IPS-11a (cell line): ENCODE measurements around the gene LIMS4.
"Not testable (repeated sequence)": the region's sequence is repeated elsewhere in the genome, so short reads cannot be mapped to it uniquely, and the experiment has no call there.

Source experiments
- H3K4me3 ChIP-seq: one replicate; pipeline ENCODE4 v1.5.1; 2013; ENCODE audit warnings: low read depth, low read length, control low read depth

LIMS4 gene, protein sequence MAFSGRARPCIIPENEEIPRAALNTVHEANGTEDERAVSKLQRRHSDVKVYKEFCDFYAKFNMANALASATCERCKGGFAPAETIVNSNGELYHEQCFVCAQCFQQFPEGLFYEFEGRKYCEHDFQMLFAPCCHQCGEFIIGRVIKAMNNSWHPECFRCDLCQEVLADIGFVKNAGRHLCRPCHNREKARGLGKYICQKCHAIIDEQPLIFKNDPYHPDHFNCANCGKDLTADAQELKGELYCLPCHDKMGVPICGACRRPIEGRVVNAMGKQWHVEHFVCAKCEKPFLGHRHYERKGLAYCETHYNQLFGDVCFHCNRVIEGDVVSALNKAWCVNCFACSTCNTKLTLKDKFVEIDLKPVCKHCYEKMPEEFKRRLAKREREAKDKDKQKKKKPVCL

DNA sequence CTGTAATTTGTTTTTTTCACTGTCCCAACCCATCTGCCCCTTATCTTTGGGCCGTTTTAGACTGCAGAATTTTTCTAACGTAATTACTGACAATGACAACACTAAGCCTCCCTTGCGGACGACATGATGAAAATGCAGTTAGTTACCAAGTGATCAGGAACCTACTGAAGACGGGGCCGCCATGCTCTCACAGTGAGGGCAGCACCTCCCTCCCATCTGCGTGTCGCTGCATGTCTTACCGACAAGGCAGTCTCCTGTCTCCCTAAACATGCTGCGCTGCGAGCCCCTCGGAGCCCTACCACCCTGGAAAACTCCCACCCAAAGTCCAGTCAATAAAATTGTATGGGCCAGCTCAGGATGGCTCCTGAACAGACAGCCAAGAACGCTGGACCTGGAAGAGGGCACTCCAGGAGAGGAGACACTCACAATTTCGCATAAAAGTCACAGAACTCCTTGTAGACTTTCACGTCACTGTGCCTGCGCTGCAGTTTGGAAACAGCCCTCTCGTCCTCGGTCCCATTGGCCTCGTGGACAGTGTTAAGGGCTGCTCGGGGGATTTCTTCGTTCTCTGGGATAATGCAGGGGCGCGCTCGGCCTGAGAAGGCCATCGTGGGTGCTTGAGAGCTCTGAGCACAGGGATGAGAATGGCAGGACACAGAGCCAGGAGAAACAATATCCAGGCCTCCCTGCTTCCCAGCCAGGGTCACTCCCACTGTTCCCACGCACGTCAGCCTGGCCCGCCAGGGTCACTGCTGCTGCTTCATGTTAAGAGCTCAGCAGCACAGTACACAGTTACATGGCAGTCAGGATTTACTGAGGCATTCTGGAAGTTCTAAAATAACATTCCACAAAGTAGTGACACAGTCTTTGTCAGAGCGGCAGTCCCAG lies at the start of gene LIMS4:
Gene LIMS4 (minus strand): TSS at position 646 of the 888 bp plus-strand sequence. CDS start 38 bp downstream, at position 608.
- not testable (repeated sequence) for H3K4me3 ChIP-seq

DNA sequence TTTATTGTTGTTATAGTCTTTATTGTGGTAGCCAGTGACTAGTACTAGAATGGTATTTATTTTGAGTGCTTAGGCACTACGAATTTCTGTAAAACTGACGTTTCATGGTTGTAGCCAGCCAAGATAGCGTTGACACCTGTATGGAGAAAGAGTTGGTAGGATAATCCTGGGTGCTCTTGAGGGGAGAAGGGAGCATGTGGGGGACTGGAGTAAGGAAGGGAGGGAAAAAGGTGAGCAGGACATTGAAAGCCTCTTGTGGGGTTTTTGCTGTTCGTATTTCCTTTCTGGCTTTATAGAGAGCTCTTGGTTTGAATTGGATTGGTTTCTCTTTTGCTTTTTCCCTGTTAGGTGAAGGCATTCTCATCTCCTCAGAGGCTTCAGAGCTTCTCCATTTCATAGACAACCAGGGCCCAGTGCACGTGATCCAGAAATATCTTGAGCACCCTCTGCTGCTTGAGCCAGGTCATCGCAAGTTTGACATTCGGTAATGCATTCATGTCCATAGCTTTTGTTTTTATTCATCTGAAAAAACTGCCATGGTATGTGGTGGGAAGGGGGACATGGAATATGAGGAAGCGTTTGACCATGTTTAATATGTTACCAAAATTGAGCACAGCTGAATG lies 27.2 kb upstream of the LIMS4 start:
- H3K4me3 ChIP-seq, result not testable (repeated sequence)

DNA sequence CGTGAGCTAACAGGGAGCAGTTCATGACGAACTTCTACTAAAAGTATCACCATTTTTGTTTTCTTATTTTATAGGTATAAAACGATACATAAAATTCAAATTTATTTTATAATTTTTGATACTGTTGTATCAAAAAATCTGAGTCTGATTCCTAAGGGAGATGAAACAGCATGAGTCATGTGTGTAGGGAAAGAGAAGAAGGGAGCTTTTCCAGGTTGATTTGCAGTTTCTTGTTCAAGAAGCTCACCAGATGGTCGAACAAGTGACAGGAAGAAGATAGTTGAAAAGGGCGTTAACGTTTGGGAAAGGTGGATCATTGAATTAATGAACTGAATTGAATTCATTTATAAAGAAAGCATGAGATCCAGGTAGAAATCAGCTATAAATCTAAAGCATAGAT lies 23.4 kb upstream of the LIMS4 start:
- not testable (repeated sequence) for H3K4me3 ChIP-seq

DNA sequence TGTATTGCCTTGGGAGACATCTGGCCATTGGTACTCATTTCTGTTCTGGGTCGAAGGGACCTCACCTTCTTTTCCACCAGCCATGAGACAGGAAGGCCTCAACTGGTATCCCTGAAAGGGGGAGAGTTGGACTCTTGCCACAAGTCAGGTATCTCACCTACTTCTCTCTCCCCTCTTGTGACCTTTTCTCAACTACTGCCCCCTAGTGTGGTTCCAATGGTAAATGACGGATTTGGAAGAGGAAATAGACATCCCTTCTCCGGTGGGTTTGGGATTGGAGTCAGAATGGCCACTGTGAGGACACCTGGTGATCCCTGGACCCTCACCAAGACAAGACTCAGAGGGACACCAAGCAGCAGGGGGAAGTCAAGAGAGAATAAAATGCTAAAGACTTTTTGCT lies 21.9 kb upstream of the LIMS4 start:
- H3K4me3 ChIP-seq, result not testable (repeated sequence)

DNA sequence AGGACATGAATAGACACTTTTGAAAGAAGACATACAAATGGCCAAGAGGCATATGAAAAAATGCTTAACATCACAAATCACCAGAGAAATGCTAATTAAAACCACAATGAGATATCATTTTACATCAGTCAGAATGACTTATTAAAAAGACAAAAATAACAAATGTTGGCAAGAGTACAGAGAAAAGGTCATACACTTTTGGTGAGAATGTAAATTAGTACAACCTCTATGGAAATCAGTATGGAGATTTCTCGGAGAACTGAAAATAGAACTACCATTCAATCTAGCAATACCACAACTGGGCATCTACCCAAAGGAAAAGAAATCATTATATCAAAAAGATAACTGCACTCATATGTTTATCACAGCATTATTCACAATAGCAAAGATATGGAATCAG lies 16.4 kb upstream of the LIMS4 start:
- H3K4me3 ChIP-seq, result not testable (repeated sequence)

DNA sequence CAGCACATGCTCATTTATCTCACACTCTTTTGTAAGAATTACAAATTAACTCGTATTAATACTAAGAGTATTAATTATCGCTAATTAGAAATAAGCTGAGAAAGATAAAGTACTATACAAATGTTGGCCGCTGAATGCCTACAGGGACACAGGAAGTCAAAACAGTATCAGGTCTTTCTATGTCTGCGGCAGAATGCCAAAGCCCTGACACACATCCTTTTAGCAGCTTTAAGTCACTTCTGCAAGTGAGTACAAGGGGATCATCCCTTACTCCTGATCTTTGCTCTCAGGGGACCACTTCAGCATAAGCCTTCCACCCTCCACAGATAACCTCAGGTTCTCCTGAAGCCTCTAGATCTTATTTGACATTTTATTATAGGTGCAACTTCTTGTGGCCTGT lies 10.1 kb upstream of the LIMS4 start:
- H3K4me3 ChIP-seq, result not testable (repeated sequence)

DNA sequence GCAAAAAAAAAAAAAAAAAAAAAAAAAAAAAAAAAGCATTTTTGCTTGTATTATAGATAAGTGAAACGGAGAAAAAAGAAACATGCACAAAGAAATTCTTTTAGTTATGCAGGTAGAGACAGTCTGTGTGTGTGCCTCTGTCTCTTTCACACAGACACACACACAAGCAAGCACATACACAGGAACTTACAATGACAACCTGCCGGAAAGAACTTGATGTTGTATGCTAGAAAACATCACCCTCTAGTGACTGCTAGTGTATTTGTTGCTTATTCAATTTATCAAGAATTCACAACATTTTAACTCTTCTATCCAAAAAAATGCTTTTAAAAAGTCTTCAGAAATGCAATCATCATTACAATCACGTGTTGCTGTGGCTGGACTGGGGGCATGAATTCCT lies 8.6 kb upstream of the LIMS4 start:
- H3K4me3 ChIP-seq, result not testable (repeated sequence)

DNA sequence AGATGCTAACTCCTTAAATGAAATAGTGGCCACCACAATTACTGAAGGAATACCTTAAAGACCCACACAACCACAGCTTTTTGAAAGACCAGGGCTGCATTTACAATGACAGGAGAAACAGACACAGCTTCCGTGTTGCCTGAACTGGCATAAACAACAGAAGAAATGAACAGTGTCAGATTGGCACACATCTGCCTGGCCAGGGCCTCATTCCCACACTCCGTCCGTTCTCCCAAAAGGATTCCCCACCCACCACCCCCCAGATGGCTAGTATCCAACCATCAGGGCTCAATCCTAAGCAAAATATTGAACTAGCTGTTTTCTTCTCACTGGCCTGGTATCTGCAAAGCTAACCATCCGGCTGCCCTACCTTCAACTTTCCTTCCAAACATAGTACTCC lies 7.5 kb upstream of the LIMS4 start:
- H3K4me3 ChIP-seq, result not testable (repeated sequence)

DNA sequence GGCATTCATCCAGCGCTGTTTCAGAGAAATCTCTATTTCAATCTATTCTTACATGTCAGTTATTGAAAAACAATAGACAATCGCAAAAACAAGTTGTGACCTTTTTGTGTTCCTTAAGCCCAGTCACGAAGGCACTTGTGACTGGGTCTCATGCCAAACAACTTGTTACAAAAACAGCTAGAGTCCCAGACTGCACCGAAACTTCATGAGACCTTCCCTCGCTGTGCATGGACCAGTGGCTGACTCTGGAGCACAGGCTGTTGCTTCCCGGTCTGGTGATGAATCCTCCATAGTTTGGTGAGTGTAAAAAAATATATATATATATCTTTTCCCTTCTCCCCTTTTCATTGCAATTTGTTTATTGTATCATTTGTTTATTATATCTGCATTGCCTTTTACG lies 4.8 kb upstream of the LIMS4 start:
- H3K4me3 ChIP-seq, result not testable (repeated sequence)

DNA sequence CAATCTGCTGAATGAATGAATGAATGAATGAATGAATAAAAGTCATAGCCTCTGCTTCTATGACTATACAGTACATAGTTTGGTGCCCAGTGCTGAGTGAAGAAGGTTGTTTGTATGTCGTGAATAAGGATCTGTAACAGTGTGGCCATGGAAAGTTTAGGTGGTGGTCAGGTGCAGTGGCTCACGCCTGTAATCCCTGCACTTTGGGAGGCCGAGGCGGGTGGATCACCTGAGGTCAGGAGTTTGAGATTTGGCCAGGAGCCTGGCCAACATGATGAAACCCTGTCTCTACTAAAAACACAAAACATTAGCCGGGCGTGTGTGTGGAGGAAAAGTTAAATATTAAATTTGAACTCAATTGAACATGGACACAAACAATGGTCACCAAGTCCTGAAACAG lies 4.3 kb upstream of the LIMS4 start:
- H3K4me3 ChIP-seq, result not testable (repeated sequence)

DNA sequence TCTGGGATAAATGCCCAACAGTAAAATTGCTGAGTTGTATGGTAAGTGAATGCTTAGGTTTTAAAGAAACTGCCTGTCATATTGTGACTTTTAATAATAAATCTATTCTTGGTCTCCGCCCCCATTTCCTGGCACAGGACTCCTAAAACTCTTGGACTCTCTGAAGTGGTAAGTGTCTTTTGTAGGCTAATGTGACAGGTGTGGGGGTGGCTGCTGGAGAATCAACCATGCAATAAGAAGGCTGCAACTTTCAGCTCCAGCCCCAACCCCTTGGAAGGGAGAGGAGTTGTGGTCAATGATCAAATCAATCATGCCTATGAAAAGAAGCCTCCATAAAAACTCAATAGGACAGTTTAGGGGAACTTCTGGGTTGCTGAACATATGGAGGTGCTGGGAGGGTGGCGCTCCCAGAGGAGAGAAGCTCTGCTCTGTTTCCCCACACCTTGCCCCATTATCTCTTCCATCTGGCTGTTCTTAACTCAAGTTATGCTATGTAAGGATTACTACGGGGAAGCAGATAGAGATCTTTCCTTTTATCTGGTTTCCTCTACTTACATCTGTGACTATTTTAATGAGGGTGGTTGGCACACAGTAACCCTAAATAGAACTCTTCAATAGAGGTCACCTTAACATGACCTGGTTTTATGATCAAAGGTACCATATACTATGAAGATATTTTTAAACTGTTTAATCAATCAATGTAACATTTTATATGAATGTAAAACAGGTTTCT lies 3.2 kb upstream of the LIMS4 start:
- not testable (repeated sequence) for H3K4me3 ChIP-seq

DNA sequence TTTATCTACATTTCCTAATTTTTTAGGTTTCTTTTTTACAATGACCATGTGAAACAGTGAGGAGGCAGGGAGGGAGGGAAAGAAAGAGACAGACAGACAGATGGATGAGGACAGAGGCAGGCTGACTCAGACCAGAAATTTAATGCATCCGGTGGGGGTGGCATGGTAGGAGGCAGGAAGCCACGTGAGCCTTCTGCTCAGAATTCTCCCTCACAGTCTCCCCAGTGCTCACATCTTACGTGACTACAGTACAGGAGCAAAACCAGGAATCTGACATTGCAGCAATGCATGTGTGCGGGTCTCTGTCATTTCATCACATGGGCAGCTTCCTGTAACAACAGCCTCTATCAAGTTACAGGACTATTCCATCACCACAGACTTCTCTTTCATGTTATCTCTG lies 2.3 kb upstream of the LIMS4 start:
- not testable (repeated sequence) for H3K4me3 ChIP-seq

DNA sequence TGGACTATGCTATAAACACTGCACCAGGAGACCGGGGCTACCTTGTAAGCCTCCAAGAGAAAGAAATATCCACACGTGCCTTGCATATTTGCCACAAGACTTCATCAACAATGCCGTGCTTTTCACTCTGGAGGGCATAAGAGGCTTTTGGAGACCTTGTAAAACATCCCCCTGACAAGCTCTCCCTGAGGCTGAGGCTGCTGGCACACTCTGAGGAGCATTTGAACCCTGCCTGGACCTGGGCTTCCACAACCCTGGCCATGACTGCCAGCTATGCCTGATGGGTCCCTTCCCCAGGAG lies 393 bp upstream of the LIMS4 start:
- not testable (repeated sequence) for H3K4me3 ChIP-seq

DNA sequence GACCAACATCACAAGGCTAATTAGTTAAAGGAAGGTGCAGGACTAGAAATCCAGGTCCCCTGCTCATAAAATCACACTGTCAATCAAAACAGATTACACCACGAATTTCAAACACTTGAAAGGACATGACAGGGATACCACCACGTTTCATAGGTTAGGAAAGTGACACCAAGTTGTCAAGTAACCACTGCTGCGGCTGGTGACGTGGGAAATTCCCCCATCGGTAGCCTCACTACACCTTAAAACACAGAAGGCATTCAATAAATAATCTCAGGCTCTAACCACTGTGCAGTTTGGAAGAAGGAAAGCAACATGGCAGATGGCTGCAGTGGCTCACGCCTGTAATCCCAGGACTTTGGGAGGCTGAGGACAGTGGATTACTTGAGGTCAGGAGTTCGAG lies 3.7 kb downstream of the LIMS4 start:
- H3K4me3 ChIP-seq, result not testable (repeated sequence)

DNA sequence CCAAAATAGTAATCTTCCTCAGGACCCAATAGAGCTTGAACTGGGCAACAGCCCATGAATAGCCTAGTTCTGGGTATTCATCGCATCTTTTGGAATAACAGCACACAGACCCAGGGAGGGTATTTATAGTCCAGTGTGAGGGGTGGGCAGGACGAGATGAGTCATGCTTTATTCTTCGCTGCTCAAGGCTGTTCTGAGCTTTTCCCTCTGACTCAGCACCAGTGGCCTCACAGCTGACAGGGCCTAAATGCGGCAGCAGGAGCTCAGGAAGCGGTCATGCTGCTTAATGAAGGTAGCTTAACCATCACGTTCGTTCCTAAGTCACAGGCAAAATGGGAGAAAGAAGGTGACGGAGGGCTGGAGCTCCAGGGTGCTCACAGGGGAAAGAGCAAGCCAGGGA lies 7.3 kb downstream of the LIMS4 start:
- H3K4me3 ChIP-seq, result not testable (repeated sequence)

DNA sequence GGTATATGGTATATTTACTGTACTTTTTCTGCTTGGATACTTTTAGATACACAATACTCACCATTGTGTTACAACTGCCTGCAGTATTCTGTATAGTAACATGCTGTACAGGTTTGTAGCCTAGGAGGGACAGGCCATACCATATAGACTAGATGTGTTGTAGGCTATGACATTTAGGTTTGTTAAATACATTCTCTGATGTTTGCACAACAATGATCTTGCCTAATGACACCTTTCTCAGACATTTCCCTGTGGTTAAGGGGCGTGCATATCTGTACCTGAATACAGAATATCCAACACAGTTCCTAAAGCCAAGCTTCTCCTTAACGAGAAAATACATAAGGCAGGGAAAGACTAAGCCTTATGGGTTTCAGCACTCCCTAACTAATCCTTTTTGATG lies 10.2 kb downstream of the LIMS4 start:
- not testable (repeated sequence) for H3K4me3 ChIP-seq

DNA sequence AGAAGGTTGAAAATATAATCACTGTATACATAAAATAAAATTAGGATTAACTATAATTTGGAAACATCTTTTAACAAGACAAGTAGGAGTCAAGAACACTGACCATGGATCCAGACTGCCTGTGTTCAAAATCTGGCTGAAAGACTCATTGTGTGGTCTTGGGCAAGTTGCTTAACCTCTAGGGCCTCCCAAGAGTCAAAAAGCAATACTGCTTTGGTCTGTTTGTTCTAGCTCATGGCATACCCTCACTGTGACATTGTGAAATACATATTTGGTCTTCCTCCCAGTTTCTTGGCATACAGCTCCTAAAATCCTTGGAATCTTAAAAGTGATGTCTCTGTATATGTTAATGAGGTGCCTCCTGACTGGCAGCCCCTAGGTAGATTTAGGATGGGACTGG lies 12.3 kb downstream of the LIMS4 start:
- H3K4me3 ChIP-seq, result not testable (repeated sequence)

DNA sequence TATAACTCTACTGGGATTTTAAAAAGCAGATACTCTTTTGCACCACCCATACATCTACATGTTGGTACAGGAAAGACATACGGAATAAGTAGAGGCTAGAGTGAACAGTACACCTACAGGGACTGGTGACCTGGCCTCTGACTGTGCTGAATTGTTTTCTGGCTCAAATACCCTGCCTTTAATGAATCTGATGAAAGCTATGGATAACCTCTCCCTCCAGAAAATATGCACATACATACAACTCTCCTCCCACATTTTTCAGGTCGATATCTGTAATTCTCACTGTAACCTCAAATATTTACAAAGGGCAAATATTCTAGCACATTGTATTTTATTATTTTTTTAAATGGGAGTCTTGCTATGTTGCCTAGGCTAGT lies 15.4 kb downstream of the LIMS4 start:
- not testable (repeated sequence) for H3K4me3 ChIP-seq

DNA sequence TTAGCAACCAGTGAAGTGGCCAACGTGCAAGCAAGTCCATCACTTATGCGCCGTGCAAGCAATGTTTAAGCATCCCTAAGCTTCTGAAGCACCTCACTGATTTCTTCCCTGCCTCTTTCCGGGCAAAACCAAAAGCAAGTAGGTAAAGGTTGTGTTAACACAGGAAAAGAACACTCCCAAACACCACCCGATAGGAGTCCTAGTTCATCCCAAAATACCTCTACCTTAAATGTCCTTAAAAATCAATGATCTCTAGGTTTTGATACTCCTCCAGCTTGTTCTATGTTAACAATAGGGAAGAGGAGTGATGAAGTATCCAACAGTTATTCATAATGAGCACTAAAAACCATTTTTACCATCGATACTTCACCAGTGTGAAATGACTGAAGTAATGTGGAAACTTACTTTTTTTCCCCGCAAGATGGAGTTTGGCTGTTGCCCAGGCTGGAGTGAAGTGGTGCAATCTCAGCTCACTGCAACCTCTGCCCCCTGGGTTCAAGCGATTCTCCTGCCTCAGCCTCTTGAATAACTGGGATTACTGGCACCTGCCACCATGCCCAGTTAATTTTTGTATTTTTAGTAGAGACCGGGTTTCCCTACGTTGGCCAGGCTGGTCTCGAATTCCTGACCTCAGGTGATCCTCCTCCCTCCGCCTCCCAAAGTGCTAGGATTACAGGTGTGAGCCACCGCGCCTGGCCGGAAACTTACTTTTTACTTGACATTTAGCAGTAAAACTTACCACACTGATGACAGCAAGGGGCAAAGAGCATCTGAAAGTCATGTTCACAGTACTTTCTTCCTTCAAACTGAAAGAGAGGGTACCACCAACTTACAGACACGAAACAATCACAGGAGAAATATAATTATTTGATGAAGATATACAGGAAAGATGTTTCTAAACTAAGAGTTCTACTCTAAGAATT lies 16.1 kb downstream of the LIMS4 start:
- H3K4me3 ChIP-seq, result not testable (repeated sequence)

DNA sequence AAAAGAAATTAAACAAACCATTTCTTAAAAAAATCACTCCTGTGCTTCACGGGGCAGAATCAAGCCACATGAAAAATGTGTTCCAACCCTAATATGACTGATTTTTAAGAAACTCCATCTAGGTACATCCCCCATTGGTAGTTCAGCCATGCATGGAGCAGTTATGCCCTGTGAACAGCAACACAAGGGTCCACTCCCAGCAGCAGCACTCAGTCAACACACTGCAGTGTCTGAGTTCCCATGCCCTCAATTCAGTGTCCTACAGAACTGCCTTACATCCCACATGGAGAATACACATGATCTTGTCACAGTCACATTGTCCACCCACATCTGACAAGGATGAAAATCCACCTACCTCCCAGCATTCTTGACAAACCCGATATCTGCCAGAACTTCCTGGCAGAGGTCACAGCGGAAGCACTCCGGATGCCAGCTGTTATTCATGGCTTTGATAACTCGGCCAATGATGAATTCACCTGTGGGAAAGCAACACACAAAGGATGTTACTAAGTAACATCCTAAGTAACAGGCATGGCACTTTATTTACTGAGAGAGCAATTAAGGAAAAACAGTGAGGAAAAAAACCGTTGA lies 17.4 kb downstream of the LIMS4 start:
- not testable (repeated sequence) for H3K4me3 ChIP-seq
